ENCODE measurements around the gene TECPR1.

Gene TECPR1

GRCh38 chr7:98209166-98209920, 42.7 kb downstream of the TECPR1 start:
- DNase-seq: no peak

- DNase-seq: no peak
Measured at GRCh38 chr7:98206451-98207330, 45.3 kb downstream of the TECPR1 start.

DNA sequence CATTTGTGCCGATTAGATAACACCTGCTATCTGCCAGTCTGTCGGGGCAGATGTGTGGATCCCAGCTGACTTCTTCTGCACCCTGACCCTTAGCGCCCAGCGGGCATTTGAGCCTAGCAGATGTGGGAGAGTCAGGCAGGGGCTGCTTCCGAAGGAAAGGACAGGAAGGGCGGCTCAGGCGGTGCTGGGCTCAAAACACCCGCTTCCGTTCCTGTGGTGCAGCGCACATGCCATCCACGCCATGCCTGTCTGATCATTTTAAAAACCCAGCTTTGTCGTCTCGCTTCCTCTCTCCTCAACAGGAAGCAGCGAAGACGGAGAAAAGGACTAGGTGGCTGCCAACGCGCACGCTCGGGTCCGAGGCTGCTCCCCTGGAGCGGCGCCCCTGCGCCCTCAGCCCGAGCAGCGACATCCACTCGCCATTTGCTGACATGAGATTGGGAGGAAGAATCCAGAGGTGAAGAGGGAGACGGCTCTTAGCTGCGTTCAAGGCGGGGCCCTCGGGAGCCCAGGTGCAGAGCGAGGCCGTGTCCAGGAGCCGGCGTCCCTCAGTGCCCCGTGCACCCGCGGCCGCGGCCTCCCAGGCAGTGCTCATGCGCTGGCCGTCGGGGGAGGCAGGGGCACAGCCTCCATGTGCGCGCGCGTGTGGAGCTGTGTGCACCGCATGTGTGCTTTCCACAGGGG, 46.7 kb downstream of the TECPR1 start:
- no peak for DNase-seq

DNA sequence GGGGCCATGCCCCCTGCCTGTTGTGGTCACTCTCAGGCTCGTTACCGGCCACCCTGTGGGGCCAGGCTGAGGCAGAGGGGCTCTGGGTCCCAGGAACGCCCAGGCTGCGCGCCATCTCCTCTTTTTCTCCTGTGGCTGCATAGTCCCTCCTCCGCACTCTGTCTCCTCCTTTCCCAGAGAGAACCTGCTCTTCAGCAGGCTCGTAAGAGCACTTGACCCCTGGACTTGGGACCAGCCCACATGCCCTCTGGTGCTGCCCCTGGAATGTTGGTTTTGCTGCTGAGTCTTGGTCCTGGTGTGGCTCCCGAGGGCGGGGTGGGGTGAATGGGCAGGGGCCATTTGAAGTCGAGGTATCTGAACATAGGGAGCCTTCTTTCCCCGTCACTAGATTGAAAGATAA, 47.4 kb downstream of the TECPR1 start:
- DNase-seq: no peak

DNA sequence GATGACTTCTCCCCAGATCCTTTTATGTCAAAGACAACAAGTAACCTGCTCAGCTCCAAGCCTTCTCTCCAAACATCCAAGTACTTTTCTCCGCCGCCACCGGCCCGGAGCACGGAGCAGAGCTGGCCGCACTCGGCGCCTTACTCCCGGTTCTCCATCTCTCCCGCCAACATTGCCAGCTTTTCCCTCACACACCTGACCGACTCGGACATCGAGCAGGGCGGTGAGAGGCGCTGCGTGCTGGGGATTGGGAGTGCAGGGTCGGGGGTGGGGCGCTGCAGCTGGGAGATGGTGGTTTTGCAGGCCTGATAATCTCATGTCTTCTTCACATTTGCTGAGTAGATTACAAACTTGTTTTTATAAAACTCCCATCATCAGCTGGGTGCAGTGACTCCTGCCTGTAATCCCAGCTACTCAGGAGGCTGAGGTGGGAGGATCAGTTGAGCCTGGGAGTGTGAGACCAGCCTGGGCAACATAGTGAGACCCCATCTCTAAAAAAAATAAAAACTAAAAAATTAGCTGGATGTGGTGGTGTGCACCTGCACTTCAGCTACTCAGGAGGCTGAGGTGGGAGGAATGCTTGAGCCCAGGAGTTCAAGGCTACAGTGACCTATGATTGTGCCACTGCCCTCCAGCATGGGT, 47.9 kb downstream of the TECPR1 start:
- no peak for DNase-seq

DNA sequence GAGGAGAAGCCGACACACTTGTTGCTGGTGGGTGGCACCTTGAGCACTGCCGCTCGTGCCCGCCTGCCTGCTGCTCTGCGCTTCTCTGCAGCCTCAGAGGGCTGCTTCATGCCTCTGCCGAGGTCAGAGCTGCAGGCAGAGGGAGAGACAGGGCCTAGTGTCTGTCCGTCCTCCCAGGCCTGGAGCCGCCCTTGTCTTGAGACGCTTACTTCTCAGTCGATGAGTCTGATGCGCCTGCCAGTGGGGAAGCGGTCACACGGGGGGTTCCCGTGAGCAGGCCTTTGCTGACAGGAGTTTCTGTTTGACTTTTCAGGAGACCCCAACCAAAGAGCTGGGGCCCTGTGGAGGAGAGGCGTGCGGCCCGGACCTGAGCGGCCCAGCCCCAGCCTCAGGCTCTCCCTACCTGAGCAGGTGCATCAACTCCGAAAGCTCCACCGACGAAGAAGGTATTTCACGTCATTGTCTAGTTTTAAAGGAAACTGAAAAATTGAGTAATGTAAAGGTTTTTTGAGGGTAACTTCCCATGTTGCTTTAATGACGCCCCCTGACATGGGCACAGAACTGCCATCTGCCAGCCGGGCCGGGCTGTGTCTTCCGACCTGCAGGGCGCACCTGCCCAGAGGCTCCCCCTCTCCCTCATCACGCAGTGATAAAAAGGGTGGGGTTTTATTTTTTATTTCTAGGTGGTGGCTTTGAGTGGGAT, 48.6 kb downstream of the TECPR1 start:
- DNase-seq: no peak

- DNase-seq: peak in 2 of 4 experiments; percentile 33 to 46
Measured at GRCh38 chr7:98202367-98203195, 49.5 kb downstream of the TECPR1 start.

- DNase-seq: no peak
Measured at GRCh38 chr7:98200364-98200763, 51.7 kb downstream of the TECPR1 start.

DNA sequence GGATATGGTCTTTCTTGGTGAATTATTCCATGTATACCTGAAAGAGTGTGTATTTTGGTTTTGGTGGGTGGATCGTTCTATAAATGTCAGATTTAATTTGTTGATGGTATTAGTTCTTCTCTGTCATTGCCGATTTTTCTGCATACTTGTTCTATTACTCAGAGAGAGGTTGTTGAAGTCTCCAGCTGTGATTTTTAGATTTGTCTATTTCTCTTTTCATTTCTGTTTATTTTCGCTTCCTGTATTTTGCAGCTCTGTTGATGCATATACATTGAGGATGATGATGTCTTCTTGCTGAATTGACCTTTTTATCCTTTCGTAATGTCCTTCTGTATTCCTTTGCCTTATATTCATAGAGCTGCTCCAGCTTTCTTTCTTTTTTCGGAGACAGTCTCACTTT, 52.9 kb downstream of the TECPR1 start:
- no peak for DNase-seq

DNA sequence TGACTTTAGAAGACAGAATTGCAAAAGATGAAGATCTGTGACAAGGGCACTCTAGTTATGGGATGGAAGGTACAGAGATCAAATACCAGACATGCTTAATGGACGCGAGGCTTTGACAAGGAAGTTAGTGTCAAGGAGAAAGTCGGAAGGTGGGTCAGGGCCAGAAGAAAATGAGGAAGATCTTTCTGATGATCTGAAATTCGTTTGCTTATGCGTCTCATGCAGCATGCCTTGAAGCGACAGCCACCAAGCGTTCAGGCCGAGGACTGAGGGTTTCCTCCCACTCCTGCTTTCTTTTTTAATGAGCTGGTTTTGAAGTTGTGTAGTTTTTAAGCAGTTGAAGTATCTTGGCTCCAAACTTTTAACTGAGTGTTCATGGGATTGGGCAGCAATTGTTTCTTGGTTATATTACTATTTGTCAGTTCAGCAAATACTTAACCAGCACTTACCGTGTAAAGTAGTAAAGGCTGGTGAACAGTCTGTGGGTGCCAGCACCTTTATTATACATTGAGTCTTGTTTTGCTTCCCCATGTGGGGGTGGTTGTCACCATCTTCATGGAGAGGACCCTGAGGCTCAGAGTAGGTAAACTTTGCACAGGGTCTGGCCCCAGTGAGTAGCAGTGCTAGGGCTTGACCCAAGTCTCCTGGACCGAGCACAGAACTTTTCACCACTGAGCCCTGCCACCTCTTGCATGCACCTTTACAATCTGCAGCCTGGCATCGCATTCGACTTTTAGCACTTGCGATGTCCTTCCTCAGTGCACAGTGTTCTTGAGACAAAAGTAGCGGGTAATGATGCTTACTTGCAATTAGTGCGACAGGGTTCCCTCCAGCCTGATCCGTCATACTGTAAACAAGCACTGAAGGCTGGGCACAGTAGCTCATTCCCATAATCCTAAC, 55.1 kb downstream of the TECPR1 start:
- no peak for DNase-seq

DNA sequence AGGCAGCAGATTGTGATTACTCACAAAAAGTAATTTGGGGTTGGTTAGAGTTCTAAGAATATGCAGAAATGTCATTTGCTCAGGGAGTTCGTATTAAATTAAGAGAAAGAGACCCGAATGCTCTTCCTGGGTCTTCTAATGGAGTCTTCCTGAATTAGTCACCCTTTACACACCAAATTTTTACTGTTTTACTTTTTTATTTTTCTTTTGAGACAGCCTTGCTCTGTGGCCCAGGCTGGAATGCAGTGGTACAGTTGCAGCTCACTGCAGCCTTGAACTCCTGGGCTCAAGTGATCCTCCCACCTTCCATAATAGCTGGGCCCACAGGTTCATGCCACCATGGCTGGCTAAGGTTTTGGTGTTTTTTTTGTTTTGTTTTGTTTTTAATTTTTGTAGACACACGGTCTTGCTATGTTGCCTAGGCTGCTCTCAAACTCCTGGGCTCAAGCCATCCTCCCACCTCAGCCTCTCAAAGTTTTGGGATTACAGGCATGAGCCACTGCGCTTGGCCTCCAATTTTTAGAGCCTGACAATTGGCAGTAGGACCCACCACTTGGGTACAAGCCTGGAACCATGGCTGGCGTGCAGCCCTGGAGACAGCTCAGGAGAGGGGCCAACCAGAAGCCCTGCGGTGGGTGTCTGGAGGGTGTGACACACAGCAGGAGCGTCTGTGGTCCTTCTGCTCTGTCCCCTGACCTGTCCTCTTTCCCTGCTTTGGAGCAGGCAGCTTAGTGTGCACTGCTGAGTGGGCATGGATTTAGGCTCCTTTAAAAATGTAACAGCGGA, 57.2 kb downstream of the TECPR1 start:
- DNase-seq: no peak

GRCh38 chr7:98194186-98194585, 57.8 kb downstream of the TECPR1 start:
- DNase-seq: no peak

DNA sequence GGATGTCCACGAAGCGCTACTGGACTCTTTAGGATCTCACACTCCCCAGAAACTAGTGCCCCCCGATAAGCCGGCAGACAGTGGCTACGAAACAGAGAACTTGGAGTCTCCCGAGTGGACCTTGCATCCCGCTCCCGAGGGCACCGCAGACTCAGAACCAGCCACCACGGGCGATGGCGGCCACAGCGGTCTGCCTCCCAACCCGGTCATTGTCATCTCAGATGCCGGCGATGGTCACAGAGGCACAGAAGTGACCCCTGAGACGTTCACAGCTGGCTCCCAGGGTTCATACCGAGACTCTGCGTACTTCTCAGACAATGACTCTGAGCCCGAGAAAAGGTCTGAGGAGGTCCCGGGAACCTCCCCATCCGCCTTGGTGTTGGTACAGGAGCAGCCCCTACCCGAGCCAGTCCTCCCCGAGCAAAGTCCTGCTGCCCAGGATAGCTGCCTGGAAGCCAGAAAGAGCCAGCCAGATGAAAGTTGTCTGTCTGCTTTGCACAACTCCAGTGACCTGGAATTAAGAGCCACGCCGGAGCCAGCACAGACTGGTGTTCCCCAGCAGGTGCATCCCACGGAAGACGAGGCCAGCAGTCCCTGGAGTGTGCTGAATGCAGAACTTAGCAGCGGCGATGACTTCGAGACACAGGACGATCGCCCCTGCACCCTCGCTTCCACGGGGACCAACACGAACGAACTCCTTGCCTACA, 58.4 kb downstream of the TECPR1 start:
- no peak for DNase-seq

- no peak for DNase-seq
Measured at GRCh38 chr7:98192781-98193457, 59.1 kb downstream of the TECPR1 start.

GRCh38 chr7:98191668-98192431, 60.2 kb downstream of the TECPR1 start:
- DNase-seq: no peak

GRCh38 chr7:98189559-98189958, 62.5 kb downstream of the TECPR1 start:
- no peak for DNase-seq

GRCh38 chr7:98187138-98187502, 64.9 kb downstream of the TECPR1 start:
- DNase-seq: no peak

All from activated naive CD4-positive, alpha-beta T cell (primary cell).